ENCODE data around the gene PAIP2.
"Not testable (repeated sequence)": the region's sequence is repeated elsewhere in the genome, so short reads cannot be mapped to it uniquely, and the experiment has no call there.

Gene PAIP2

GRCh38 chr5:139378101-139378825, 36.6 kb downstream of the PAIP2 start:
- DNase-seq (ENCODE audit: low read depth, low spot score): no peak

GRCh38 chr5:139378941-139379361, 37.3 kb downstream of the PAIP2 start:
- DNase-seq (ENCODE audit: low read depth, low spot score): no peak

- DNase-seq (ENCODE audit: low read depth, low spot score): no peak
Observed at GRCh38 chr5:139379626-139380449, 38.2 kb downstream of the PAIP2 start.

- DNase-seq (ENCODE audit: low read depth, low spot score): no peak
Observed at GRCh38 chr5:139381837-139382761, 40.4 kb downstream of the PAIP2 start.

GRCh38 chr5:139382807-139383206, 41.2 kb downstream of the PAIP2 start:
- no peak for DNase-seq (ENCODE audit: low read depth, low spot score)

GRCh38 chr5:139383275-139383992, 41.8 kb downstream of the PAIP2 start, which contains the start of gene SLC23A1:
Gene SLC23A1 (minus strand): TSS chr5:139383297. CDS start chr5:139383253, 44 bp downstream.
- DNase-seq (ENCODE audit: low read depth, low spot score): no peak

- DNase-seq (ENCODE audit: low read depth, low spot score): no peak
Observed at GRCh38 chr5:139383993-139384590, 42.4 kb downstream of the PAIP2 start.

- no peak for DNase-seq (ENCODE audit: low read depth, low spot score)
Observed at GRCh38 chr5:139384591-139385051, 43.0 kb downstream of the PAIP2 start.

GRCh38 chr5:139385061-139386049, 43.7 kb downstream of the PAIP2 start:
- DNase-seq (ENCODE audit: low read depth, low spot score): no peak

- DNase-seq (ENCODE audit: low read depth, low spot score): no peak
Observed at GRCh38 chr5:139386050-139386438, 44.4 kb downstream of the PAIP2 start.

GRCh38 chr5:139386956-139387355, 45.3 kb downstream of the PAIP2 start:
- DNase-seq (ENCODE audit: low read depth, low spot score): not testable (repeated sequence)

- no peak for DNase-seq (ENCODE audit: low read depth, low spot score)
Observed at GRCh38 chr5:139387611-139388197, 46.0 kb downstream of the PAIP2 start.

- DNase-seq (ENCODE audit: low read depth, low spot score): no peak
Observed at GRCh38 chr5:139388198-139388821, 46.7 kb downstream of the PAIP2 start.

- no peak for DNase-seq (ENCODE audit: low read depth, low spot score)
Observed at GRCh38 chr5:139389701-139390638, 48.3 kb downstream of the PAIP2 start, which contains the start of gene MZB1. Gene MZB1 (minus strand): TSS chr5:139389913. CDS start chr5:139389856, 57 bp downstream.

GRCh38 chr5:139390639-139391569, 49.2 kb downstream of the PAIP2 start:
- no peak for DNase-seq (ENCODE audit: low read depth, low spot score)
